GM21723 (cell line): Measurements from ENCODE around the gene PPP2R3A.
"Not testable (repeated sequence)": the region's sequence is repeated elsewhere in the genome, so short reads cannot be mapped to it uniquely, and the experiment has no call there.

Experiments used
- ATAC-seq: cut with Tn5 transposase; IDR thresholded peaks from one replicate; pipeline ENCODE4 v1.9.1; 2021; ENCODE audit warnings: mild to moderate bottlenecking, moderate library complexity; ENCODE audit not compliant: unreplicated experiment

Gene PPP2R3A, protein sequence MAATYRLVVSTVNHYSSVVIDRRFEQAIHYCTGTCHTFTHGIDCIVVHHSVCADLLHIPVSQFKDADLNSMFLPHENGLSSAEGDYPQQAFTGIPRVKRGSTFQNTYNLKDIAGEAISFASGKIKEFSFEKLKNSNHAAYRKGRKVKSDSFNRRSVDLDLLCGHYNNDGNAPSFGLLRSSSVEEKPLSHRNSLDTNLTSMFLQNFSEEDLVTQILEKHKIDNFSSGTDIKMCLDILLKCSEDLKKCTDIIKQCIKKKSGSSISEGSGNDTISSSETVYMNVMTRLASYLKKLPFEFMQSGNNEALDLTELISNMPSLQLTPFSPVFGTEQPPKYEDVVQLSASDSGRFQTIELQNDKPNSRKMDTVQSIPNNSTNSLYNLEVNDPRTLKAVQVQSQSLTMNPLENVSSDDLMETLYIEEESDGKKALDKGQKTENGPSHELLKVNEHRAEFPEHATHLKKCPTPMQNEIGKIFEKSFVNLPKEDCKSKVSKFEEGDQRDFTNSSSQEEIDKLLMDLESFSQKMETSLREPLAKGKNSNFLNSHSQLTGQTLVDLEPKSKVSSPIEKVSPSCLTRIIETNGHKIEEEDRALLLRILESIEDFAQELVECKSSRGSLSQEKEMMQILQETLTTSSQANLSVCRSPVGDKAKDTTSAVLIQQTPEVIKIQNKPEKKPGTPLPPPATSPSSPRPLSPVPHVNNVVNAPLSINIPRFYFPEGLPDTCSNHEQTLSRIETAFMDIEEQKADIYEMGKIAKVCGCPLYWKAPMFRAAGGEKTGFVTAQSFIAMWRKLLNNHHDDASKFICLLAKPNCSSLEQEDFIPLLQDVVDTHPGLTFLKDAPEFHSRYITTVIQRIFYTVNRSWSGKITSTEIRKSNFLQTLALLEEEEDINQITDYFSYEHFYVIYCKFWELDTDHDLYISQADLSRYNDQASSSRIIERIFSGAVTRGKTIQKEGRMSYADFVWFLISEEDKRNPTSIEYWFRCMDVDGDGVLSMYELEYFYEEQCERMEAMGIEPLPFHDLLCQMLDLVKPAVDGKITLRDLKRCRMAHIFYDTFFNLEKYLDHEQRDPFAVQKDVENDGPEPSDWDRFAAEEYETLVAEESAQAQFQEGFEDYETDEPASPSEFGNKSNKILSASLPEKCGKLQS (N-terminal part only)

GRCh38 chr3:135965506-135966270 is at the start of gene PPP2R3A:
Gene PPP2R3A (plus strand): TSS chr3:135965728. CDS start chr3:136001499, 35,771 bp downstream.
- peak; percentile 88 for ATAC-seq

DNA sequence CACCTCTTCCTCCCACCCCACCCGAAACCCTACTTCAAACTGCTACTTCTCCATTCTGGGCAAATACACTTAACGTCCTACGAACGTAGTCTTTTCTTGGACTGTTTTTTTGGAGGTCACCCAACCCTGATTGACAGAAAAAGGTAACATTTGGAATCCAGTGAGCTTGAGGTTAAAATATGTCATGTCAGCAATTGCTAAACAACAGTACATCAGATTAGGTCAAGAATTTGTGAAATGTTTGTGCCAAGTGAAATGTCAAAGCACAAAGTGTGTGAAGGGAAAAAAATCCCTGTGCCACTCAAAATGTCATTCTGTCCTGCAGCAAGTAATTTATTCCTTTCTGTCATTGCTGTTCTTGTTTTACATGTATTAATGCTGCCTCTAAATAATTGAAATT is 49.2 kb upstream of the PPP2R3A start:
- ATAC-seq: no peak

GRCh38 chr3:135917076-135917475 is 48.5 kb upstream of the PPP2R3A start:
- ATAC-seq: no peak

GRCh38 chr3:135917927-135918597 is 47.5 kb upstream of the PPP2R3A start:
- no peak for ATAC-seq

GRCh38 chr3:135918600-135918999 is 46.9 kb upstream of the PPP2R3A start:
- no peak for ATAC-seq

DNA sequence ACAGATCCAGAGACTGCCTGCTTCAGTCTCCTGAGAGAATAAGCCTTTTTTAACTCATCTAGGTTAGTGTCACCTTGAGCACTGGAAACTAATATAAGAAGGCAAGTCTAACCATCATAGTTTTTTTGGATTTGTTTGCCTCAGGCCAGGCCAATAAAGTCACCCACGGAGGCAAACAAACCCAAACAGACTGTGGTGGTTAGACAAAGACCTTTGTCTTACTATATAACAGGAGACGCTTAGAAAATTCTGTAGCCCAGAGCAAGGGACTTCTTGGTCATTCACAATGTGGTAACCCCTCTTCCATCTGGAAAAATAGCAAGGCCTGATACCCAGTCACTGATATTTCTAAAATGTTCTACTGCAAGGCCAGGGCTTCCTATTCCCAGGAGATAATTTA is 45.3 kb upstream of the PPP2R3A start:
- ATAC-seq: no peak

DNA sequence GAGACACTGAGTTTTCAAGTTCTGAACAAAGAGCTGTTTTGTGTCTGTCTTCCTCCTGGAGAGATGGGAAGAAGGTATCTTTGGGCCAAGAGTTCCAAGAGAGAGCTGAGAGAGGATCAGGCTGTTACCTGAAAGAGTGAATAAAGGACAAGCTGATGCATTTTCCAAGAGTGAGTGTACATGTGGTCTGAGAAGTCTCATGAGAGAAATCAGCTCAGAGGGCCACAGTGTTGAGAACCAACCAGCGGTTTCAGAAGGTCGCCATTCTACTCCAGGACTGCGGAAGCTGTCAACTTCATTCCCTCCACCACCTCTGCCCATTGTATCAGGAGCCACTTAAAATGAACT is 42.7 kb upstream of the PPP2R3A start:
- ATAC-seq: no peak

- ATAC-seq: no peak
Observed at GRCh38 chr3:135924506-135924905, 41.0 kb upstream of the PPP2R3A start.

- no peak for ATAC-seq
Observed at GRCh38 chr3:135926664-135927063, 38.9 kb upstream of the PPP2R3A start.

- ATAC-seq: no peak
Observed at GRCh38 chr3:135927155-135927554, 38.4 kb upstream of the PPP2R3A start.

- ATAC-seq: no peak
Observed at GRCh38 chr3:135929670-135930069, 35.9 kb upstream of the PPP2R3A start.

- no peak for ATAC-seq
Observed at GRCh38 chr3:135930255-135930654, 35.3 kb upstream of the PPP2R3A start.

DNA sequence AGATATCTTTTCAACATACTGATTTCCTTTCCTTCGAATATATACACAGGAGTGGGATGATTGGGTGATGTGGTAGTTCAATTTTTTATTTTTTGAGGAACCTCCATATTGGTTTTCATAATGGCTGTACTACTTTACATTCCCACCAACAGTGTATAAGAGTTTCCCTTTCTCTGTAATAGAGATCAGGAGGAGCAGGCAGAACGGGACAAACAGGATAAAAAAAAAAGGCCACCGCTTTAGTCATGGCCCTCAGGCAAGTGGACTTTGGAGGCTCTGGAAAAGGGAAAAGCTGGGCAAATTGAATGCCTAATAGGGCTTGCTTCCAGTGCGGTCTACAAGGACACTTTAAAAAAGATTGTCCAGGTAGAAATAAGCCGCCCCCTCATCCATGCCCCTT is 30.4 kb upstream of the PPP2R3A start:
- not testable (repeated sequence) for ATAC-seq

DNA sequence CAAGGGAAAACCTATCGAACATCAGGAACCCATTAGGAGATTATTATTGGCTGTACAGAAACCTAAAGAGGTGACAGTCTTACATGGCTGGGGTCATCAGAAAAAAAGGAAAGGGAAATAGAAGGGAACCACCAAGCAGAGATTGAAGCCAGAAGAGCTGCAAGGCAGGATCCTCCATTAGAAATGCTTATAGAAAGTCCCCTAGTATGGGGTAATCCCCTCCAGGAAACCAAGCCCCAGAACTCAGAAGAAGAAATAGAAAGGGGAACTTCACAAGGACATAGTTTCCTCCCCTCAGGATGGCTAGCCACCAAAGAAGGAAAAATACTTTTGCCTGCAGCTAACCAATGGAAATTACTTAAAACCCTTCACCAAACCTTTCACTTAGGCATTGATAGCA is 27.8 kb upstream of the PPP2R3A start:
- ATAC-seq: not testable (repeated sequence)

- no peak for ATAC-seq
Observed at GRCh38 chr3:135944831-135945230, 20.7 kb upstream of the PPP2R3A start.

DNA sequence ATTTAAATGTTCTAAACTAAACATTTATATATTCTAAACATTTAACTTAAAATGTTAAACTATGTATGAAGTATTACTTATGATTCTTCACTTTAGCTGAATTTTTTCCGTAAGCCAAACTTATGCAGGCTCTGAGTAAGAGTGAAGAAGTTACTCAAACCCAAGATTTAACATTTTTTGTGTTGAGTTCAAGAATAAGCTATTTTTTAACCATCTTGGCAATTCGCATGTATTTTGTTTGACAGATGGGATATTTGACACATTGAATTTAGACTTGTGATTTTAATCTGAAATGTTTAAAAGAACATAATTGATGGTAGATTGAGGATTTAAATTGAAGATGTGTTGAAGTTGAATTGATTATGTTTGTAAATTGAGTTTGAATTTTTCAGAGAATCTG is 14.6 kb upstream of the PPP2R3A start:
- no peak for ATAC-seq

DNA sequence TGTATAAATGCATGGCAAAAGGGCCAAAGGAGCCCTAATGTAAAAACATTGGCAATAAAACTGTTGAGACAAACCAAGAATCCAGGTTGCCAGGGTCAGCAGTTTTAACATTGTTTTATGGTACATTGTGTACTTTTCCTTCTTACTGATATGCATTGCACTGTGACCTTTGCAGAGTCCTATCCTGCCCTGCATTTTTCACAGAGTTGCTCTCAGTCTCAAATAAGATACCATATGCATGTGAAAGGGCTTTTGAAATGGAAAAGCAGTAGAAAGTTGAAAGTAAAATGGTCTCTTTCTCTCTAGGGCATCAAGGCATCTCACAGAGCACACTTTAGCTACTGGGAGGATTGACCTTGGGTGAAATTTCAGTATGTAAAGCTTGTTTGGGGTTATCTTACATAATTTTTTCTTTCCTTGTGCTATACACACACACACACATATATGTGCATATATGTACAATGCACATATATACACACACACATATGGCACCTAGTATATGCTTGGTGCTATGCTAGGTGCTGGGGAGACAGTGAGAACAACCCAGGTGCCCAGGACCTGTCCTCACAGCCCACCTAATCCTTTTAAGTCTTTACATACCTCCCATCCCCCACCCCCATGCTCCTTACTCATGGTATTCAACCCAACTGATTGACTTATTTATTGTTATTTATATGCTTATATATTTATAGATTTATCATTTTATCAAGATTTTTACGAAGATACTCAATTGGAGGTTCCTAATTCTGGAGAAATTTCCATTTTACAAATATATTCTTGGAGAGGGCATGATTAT is 1.2 kb upstream of the PPP2R3A start:
- no peak for ATAC-seq

- ATAC-seq: no peak
Observed at GRCh38 chr3:135965129-135965505, 411 bp upstream of the PPP2R3A start.

GRCh38 chr3:135966271-135966961 is 888 bp downstream of the PPP2R3A start:
- ATAC-seq: no peak
